DMS153 (cell line): Measurements from ENCODE around the gene MICAL2.

Source experiments
- DNase-seq: peaks from one replicate; lab custom pipeline; 2025; lab: John Stamatoyannopoulos, UW

The MICAL2 gene

GRCh38 chr11:12189543-12190235, 79.3 kb downstream of the MICAL2 start:
- peak; percentile 92 for DNase-seq

- no peak for DNase-seq
Measured at GRCh38 chr11:12190511-12190910, 80.1 kb downstream of the MICAL2 start.

GRCh38 chr11:12192794-12193514, 82.6 kb downstream of the MICAL2 start:
- DNase-seq: peak; percentile 57

GRCh38 chr11:12193515-12194336, 83.3 kb downstream of the MICAL2 start:
- DNase-seq: no peak

GRCh38 chr11:12195768-12196167, 85.4 kb downstream of the MICAL2 start:
- no peak for DNase-seq

GRCh38 chr11:12196308-12196707, 85.9 kb downstream of the MICAL2 start:
- DNase-seq: no peak

GRCh38 chr11:12196872-12197271, 86.5 kb downstream of the MICAL2 start:
- no peak for DNase-seq

GRCh38 chr11:12198251-12199222, 88.1 kb downstream of the MICAL2 start:
- DNase-seq: peak; percentile 27

GRCh38 chr11:12199231-12199948, 89.0 kb downstream of the MICAL2 start:
- DNase-seq: peak; percentile 57

GRCh38 chr11:12200279-12200990, 90.0 kb downstream of the MICAL2 start:
- DNase-seq: peak; percentile 69

- DNase-seq: no peak
Measured at GRCh38 chr11:12200991-12201985, 90.9 kb downstream of the MICAL2 start.

GRCh38 chr11:12202661-12203310, 92.4 kb downstream of the MICAL2 start:
- DNase-seq: no peak

GRCh38 chr11:12204506-12204905, 94.1 kb downstream of the MICAL2 start:
- no peak for DNase-seq

GRCh38 chr11:12205330-12205729, 94.9 kb downstream of the MICAL2 start:
- no peak for DNase-seq

- no peak for DNase-seq
Measured at GRCh38 chr11:12206529-12206928, 96.1 kb downstream of the MICAL2 start.

- no peak for DNase-seq
Measured at GRCh38 chr11:12207384-12208150, 97.2 kb downstream of the MICAL2 start.

GRCh38 chr11:12209096-12209495, 98.7 kb downstream of the MICAL2 start:
- DNase-seq: no peak

GRCh38 chr11:12210200-12210599, 99.8 kb downstream of the MICAL2 start:
- DNase-seq: no peak
